ENCODE data around the gene POLR2E. TPM values are rescaled to one million over a fixed set of nuclear protein-coding genes. Genes with fewer than 3 reads are reported as not detected.

Gene POLR2E
- total and polyA plus RNA-seq, 2 of the 13 experiments (the other 11 are each of a cell fraction or from before 2014, with no cell fraction given): 140 to 272 TPM

DNA sequence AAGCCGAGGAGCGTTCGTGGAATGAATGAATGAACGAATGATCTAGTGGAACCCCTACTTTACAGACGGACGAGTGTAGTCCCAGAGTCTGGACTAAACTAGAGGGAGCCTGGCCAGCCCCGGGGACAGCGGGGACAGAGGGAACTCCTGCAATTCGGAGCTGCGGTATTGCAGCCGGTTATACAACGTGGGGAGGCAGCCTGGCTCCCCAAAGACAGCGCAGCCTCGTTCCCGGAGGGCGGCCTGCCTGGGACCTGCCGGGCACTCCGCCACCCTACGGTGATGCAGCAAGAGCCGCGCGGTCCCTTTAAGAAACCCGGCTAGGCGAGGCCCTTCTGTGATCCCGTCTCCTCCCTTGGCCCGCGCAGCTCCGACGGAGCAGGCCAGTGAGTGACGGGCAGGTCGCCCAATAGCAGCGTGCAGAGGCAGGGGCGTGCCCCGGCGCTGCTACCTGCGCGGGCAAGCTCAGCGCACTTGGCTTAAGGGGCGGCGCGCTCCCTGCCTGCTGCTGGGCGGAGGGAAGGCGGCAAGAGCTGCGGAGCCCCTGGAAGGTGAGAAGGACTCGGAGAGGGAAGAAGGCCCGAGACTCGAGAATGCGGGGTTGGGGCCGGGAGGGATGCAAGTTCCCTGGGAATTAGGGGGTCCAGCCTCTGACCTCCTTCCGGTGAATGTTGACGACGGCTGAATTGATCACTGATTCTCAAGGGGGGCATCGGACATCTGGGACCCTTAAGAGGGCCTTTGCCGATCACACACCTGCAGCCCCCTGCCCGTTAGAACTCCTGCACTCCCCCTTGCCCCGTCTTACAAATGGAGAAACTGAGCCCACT, 55.3 kb downstream of the POLR2E start, which contains the start of gene ABCA7 (continued):
- TF ChIP-seq ZFX (CRISPR knock-in tag; IDR thresholded peaks at IDR 0.05; ENCODE audit: low read depth) (peak; percentile 68), SPEN (CRISPR knock-in tag; IDR thresholded peaks at IDR 0.05; ENCODE audit: low read depth) (peak; percentile 67), HNRNPH1 (optimal IDR thresholded peaks at IDR 0.05; ENCODE audit: low read depth, low read length) (no peak), MAF1 (CRISPR knock-in tag; IDR thresholded peaks at IDR 0.05; ENCODE audit: borderline replicate concordance) (no peak), ZNF776 (CRISPR knock-in tag; IDR thresholded peaks at IDR 0.05) (no peak), NCOA2 (CRISPR knock-in tag; IDR thresholded peaks at IDR 0.05) (no peak), HNRNPUL1 (IDR thresholded peaks at IDR 0.05; ENCODE audit: low read depth, low read length) (no peak), SOX5 (CRISPR knock-in tag; IDR thresholded peaks at IDR 0.05; ENCODE audit: borderline replicate concordance) (no peak), ZNF652 (CRISPR knock-in tag; IDR thresholded peaks at IDR 0.05; ENCODE audit: borderline replicate concordance, low read depth) (peak; percentile 55; the same call in 1 of the 2 replicates), MTF1 (CRISPR knock-in tag; IDR thresholded peaks at IDR 0.05) (no peak)
- TF ChIP-seq, protein P1, sequence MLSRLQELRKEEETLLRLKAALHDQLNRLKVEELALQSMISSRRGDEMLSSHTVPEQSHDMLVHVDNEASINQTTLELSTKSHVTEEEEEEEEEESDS (CRISPR knock-in tag; IDR thresholded peaks at IDR 0.05; ENCODE audit: borderline replicate concordance): no peak
- TF ChIP-seq, protein P2, sequence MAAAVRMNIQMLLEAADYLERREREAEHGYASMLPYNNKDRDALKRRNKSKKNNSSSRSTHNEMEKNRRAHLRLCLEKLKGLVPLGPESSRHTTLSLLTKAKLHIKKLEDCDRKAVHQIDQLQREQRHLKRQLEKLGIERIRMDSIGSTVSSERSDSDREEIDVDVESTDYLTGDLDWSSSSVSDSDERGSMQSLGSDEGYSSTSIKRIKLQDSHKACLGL (CRISPR knock-in tag; IDR thresholded peaks at IDR 0.05): no peak; the same call in 1 of the 2 replicates
- TF ChIP-seq, protein P3, sequence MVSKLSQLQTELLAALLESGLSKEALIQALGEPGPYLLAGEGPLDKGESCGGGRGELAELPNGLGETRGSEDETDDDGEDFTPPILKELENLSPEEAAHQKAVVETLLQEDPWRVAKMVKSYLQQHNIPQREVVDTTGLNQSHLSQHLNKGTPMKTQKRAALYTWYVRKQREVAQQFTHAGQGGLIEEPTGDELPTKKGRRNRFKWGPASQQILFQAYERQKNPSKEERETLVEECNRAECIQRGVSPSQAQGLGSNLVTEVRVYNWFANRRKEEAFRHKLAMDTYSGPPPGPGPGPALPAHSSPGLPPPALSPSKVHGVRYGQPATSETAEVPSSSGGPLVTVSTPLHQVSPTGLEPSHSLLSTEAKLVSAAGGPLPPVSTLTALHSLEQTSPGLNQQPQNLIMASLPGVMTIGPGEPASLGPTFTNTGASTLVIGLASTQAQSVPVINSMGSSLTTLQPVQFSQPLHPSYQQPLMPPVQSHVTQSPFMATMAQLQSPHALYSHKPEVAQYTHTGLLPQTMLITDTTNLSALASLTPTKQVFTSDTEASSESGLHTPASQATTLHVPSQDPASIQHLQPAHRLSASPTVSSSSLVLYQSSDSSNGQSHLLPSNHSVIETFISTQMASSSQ (IDR thresholded peaks at IDR 0.05; ENCODE audit: low read depth): no peak
- TF ChIP-seq, protein P3 (CRISPR knock-in tag; IDR thresholded peaks at IDR 0.05; ENCODE audit: borderline replicate concordance): peak; percentile 41; the same call in 1 of the 2 replicates
- TF ChIP-seq, protein P4, sequence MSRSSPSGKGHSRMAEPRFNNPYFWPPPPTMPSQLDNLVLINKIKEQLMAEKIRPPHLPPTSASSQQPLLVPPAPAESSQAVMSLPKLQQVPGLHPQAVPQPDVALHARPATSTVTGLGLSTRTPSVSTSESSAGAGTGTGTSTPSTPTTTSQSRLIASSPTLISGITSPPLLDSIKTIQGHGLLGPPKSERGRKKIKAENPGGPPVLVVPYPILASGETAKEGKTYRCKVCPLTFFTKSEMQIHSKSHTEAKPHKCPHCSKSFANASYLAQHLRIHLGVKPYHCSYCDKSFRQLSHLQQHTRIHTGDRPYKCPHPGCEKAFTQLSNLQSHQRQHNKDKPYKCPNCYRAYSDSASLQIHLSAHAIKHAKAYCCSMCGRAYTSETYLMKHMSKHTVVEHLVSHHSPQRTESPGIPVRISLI (CRISPR knock-in tag; IDR thresholded peaks at IDR 0.05; ENCODE audit: borderline replicate concordance): no peak
- TF ChIP-seq, protein P5, sequence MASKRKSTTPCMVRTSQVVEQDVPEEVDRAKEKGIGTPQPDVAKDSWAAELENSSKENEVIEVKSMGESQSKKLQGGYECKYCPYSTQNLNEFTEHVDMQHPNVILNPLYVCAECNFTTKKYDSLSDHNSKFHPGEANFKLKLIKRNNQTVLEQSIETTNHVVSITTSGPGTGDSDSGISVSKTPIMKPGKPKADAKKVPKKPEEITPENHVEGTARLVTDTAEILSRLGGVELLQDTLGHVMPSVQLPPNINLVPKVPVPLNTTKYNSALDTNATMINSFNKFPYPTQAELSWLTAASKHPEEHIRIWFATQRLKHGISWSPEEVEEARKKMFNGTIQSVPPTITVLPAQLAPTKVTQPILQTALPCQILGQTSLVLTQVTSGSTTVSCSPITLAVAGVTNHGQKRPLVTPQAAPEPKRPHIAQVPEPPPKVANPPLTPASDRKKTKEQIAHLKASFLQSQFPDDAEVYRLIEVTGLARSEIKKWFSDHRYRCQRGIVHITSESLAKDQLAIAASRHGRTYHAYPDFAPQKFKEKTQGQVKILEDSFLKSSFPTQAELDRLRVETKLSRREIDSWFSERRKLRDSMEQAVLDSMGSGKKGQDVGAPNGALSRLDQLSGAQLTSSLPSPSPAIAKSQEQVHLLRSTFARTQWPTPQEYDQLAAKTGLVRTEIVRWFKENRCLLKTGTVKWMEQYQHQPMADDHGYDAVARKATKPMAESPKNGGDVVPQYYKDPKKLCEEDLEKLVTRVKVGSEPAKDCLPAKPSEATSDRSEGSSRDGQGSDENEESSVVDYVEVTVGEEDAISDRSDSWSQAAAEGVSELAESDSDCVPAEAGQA (IDR thresholded peaks at IDR 0.05; ENCODE audit: low read depth): no peak
- TF ChIP-seq, protein P5 (CRISPR knock-in tag; IDR thresholded peaks at IDR 0.05; ENCODE audit: borderline replicate concordance): no peak
